ENCODE data around the gene SLC7A8.

DNA sequence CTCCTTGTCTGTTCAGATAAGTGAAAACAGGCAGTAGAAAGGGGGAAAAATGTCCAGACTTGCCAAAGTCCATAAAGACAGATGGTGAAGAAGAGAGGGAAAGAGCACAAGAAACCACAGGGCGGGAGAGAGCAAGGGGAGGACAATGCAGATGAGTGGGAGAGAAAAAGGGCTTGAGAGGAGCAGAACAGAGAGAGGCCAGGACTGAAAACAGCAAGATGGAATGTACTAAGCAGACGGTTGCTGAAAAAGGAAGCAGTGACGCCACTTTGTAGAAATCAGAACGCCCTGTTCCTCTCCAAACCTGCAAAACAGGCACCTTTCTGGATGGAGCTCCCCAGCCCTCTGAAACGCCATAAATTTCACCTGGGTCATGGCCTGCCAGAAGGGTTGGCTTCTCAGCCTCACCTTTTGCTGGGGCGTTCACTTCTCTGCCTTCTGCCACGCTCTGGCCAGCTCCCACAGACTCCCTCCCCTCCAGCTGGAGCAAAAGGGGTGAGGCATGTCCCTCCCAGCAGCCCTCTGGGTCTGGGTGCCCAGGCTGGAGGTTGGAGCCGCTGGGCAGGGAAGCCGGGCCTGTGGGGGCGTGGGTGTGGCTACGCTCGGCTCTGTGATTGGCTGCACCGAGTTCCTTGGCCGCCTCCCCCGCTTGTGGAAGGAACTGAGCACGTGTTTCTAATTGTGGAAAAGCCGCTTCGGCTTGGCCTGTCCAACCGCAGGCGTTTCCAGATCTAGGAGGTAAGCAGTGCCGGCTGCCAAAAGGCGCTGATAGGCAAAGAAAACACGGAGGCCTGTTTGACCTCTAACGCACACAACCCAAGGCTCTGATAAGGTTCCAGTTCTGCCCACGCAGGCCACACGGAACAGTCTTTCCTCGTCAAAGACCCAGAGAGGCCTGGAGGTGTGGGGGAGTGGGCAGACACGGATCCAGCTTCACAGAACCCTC is 29.3 kb downstream of the SLC7A8 start:
- no peak for TF ChIP-seq POLR2A (IDR thresholded peaks at IDR 0.05; ENCODE audit: low read length)
- no peak for TF ChIP-seq GATA1 (IDR thresholded peaks at IDR 0.05; ENCODE audit: low read depth, low read length)
